ENCODE results near the gene PPM1J. TPM values are rescaled to one million over a fixed set of nuclear protein-coding genes. Genes with fewer than 3 reads are reported as not detected.

Gene PPM1J
- total RNA-seq, 1 experiment from 2014 or later, result 0.52 TPM

GRCh38 chr1:112700290-112701226 lies 14.6 kb downstream of the PPM1J start:
- TF ChIP-seq CTCF (conservative IDR thresholded peaks at IDR 0.05; ENCODE audit: low read depth, low read length) (no peak), EZH2 (IDR thresholded peaks at IDR 0.05; ENCODE audit: borderline replicate concordance, low read depth, low read length, poor library complexity, severe bottlenecking) (no peak)
- Histone ChIP-seq H3K36me3 (ENCODE audit: insufficient read depth, low read length, poor library complexity, severe bottlenecking) (peaks cover 43% of the 10 kb centered on the region), H3K9me3 (ENCODE audit: low read depth, low read length, poor library complexity, severe bottlenecking) (no peaks in the 10 kb centered on the region), H3K27ac (ENCODE audit: low read depth, low read length, poor library complexity, severe bottlenecking) (peak overlapping the region; percentile 78), H3K4me3 (ENCODE audit: low read depth, low read length, poor library complexity, severe bottlenecking) (no peak overlapping the region), H3K4me1 (ENCODE audit: insufficient read depth, low read length, poor library complexity, severe bottlenecking) (peaks cover 36% of the 10 kb centered on the region), H3K27me3 (replicated peaks; ENCODE audit: insufficient read depth, low read depth, low read length, poor library complexity) (no peaks in the 10 kb centered on the region)
- CTCF ChIA-PET, result interaction anchor here (0.5 to 1.2 kb wide), 2 partner anchors 290 to 310 kb away, joined by 3 read pairs; no protein-coding TSS in a partner anchor
- no TSS peak for BruUV-seq (replicated peaks)
- intact Hi-C loops (cut with micrococcal nuclease; ENCODE audit: unreplicated experiment), result no loop called here
- POLR2A ChIA-PET (ENCODE audit: low non-redundant PET), result interaction anchor here (0.5 kb wide), 1 partner anchor 217 kb away, joined by 10 read pairs; no protein-coding TSS in a partner anchor
- peak; percentile 94 for DNase-seq (ENCODE audit: low spot score)

- no peaks in the 10 kb centered on the region for H3K9me3 ChIP-seq (ENCODE audit: low read depth, low read length, poor library complexity, severe bottlenecking)
- ChIA-PET CTCF (interaction anchor here (0.6 to 1.2 kb wide), 3 partner anchors 17 to 330 kb away, joined by 3 to 4 read pairs (median 4); no protein-coding TSS in a partner anchor), POLR2A (ENCODE audit: low non-redundant PET) (no interaction called here)
- no TSS peak for BruUV-seq (replicated peaks)
- H3K4me3 ChIP-seq (ENCODE audit: low read depth, low read length, poor library complexity, severe bottlenecking), result no peak overlapping the region
- DNase-seq (ENCODE audit: low spot score), result no peak
- H3K4me1 ChIP-seq (ENCODE audit: insufficient read depth, low read length, poor library complexity, severe bottlenecking), result peaks cover 27% of the 10 kb centered on the region
- intact Hi-C loops (cut with micrococcal nuclease; ENCODE audit: unreplicated experiment), result no loop called here
- TF ChIP-seq EZH2 (IDR thresholded peaks at IDR 0.05; ENCODE audit: borderline replicate concordance, low read depth, low read length, poor library complexity, severe bottlenecking), result no peak
- no peak for TF ChIP-seq CTCF (conservative IDR thresholded peaks at IDR 0.05; ENCODE audit: low read depth, low read length)
- no peaks in the 10 kb centered on the region for H3K27me3 ChIP-seq (replicated peaks; ENCODE audit: insufficient read depth, low read depth, low read length, poor library complexity)
- H3K36me3 ChIP-seq (ENCODE audit: insufficient read depth, low read length, poor library complexity, severe bottlenecking), result peaks cover 48% of the 10 kb centered on the region
- H3K27ac ChIP-seq (ENCODE audit: low read depth, low read length, poor library complexity, severe bottlenecking), result peak overlapping the region; percentile 78
Observed at GRCh38 chr1:112699425-112700144, 15.5 kb downstream of the PPM1J start.

GRCh38 chr1:112698366-112699310 lies 16.5 kb downstream of the PPM1J start:
- BruUV-seq (replicated peaks), result no TSS peak
- TF ChIP-seq EZH2 (IDR thresholded peaks at IDR 0.05; ENCODE audit: borderline replicate concordance, low read depth, low read length, poor library complexity, severe bottlenecking) (no peak), CTCF (conservative IDR thresholded peaks at IDR 0.05; ENCODE audit: low read depth, low read length) (no peak)
- no peak for DNase-seq (ENCODE audit: low spot score)
- Histone ChIP-seq H3K27ac (ENCODE audit: low read depth, low read length, poor library complexity, severe bottlenecking) (no peak overlapping the region), H3K9me3 (ENCODE audit: low read depth, low read length, poor library complexity, severe bottlenecking) (no peaks in the 10 kb centered on the region), H3K4me3 (ENCODE audit: low read depth, low read length, poor library complexity, severe bottlenecking) (no peak overlapping the region), H3K36me3 (ENCODE audit: insufficient read depth, low read length, poor library complexity, severe bottlenecking) (peaks cover 55% of the 10 kb centered on the region), H3K4me1 (ENCODE audit: insufficient read depth, low read length, poor library complexity, severe bottlenecking) (peaks cover 20% of the 10 kb centered on the region), H3K27me3 (replicated peaks; ENCODE audit: insufficient read depth, low read depth, low read length, poor library complexity) (no peaks in the 10 kb centered on the region)
- ChIA-PET CTCF (interaction anchor here (0.6 to 0.8 kb wide), 2 partner anchors 18 to 329 kb away, joined by 4 read pairs; no protein-coding TSS in a partner anchor), POLR2A (ENCODE audit: low non-redundant PET) (no interaction called here)
- intact Hi-C loops (cut with micrococcal nuclease; ENCODE audit: unreplicated experiment), result no loop called here
